G401 (cell line): ENCODE measurements around the gene SNW1. TPM values are rescaled to one million over a fixed set of nuclear protein-coding genes. Genes with fewer than 3 reads are reported as not detected.
"Not testable (repeated sequence)": the region's sequence is repeated elsewhere in the genome, so short reads cannot be mapped to it uniquely, and the experiment has no call there.

Source experiments
- DNase-seq: peaks from one replicate; pipeline ENCODE4 v3.0.0-alpha.2; 2015; ENCODE audit warnings: low spot score
- in situ Hi-C: cut with HindIII; loops from 2 replicates; pipeline ENCODE4 v1.10.0; 2016; ENCODE audit warnings: low sequenced_read_pairs, mixed read lengths
- total RNA-seq: library from RNA; depleted of rRNA; stranded (reverse); fragments of >200 nt; shearing (Covaris generic); gene quantifications from 2 replicates; pipeline ENCODE4 v1.2.3, GENCODE V29; 2014

SNW1 gene
- total RNA-seq, 1 experiment from 2014 or later, result 91.2 TPM

GRCh38 chr14:77761205-77761931 is 412 bp upstream of the SNW1 start:
- DNase-seq, result peak; percentile 47
- in situ Hi-C loops, result no loop called here

- no peak for DNase-seq
Measured at GRCh38 chr14:77752799-77753516, 8.0 kb downstream of the SNW1 start.

GRCh38 chr14:77752266-77752665 is 8.7 kb downstream of the SNW1 start:
- no peak for DNase-seq
- in situ Hi-C loops, result no loop called here

More at GRCh38 chr14:77752799-77753516, 8.0 kb downstream of the SNW1 start:
- in situ Hi-C loops, result no loop called here

- in situ Hi-C loops, DNase-seq: not testable (repeated sequence)
Measured at GRCh38 chr14:77747425-77747824, 13.5 kb downstream of the SNW1 start.

GRCh38 chr14:77746064-77746702 is 14.8 kb downstream of the SNW1 start:
- in situ Hi-C loops, result no loop called here
- DNase-seq, result no peak

GRCh38 chr14:77741438-77741837 is 19.5 kb downstream of the SNW1 start:
- in situ Hi-C loops, result no loop called here
- no peak for DNase-seq

- peak; percentile 23 for DNase-seq
- in situ Hi-C loops, result no loop called here
Measured at GRCh38 chr14:77738559-77739250, 22.3 kb downstream of the SNW1 start.

- DNase-seq, result no peak
Measured at GRCh38 chr14:77730976-77731497, 29.9 kb downstream of the SNW1 start.

GRCh38 chr14:77722301-77722700 is 38.7 kb downstream of the SNW1 start:
- in situ Hi-C loops, result no loop called here
- no peak for DNase-seq

More at GRCh38 chr14:77730976-77731497, 29.9 kb downstream of the SNW1 start:
- in situ Hi-C loops, result no loop called here

- in situ Hi-C loops, result no loop called here
- no peak for DNase-seq
Measured at GRCh38 chr14:77721437-77721836, 39.5 kb downstream of the SNW1 start.

GRCh38 chr14:77717608-77718305 is 43.2 kb downstream of the SNW1 start:
- DNase-seq, result no peak
- in situ Hi-C loops, result no loop called here

- DNase-seq, result no peak
- in situ Hi-C loops, result no loop called here
Measured at GRCh38 chr14:77714926-77715325, 46.0 kb downstream of the SNW1 start.

- no peak for DNase-seq
- in situ Hi-C loops, result no loop called here
Measured at GRCh38 chr14:77710364-77710763, 50.6 kb downstream of the SNW1 start.

GRCh38 chr14:77709412-77709811 is 51.5 kb downstream of the SNW1 start:
- in situ Hi-C loops, result no loop called here
- DNase-seq, result no peak

- in situ Hi-C loops, result no loop called here
- no peak for DNase-seq
Measured at GRCh38 chr14:77708749-77709148, 52.2 kb downstream of the SNW1 start.

- peak; percentile 91 for DNase-seq
- in situ Hi-C loops, result no loop called here
Measured at GRCh38 chr14:77707724-77708408, 53.1 kb downstream of the SNW1 start, which contains the start of the genes ALKBH1 and SLIRP. TSS of gene ALKBH1 (minus strand) at chr14:77708023. CDS start at chr14:77708004, 19 bp downstream. TSS of gene SLIRP (plus strand) at chr14:77708103. CDS start at chr14:77708112, 9 bp downstream.

- DNase-seq, result peak; percentile 45
- in situ Hi-C loops, result no loop called here
Measured at GRCh38 chr14:77707355-77707723, 53.6 kb downstream of the SNW1 start.

GRCh38 chr14:77691259-77691658 is 69.7 kb downstream of the SNW1 start:
- in situ Hi-C loops, result no loop called here
- DNase-seq, result peak; percentile 14
